Vagina (tissue), 2 donors: ENCODE data around the gene PROB1.
A peak's percentile ranks its signal among the peaks of the same experiment; 100 is the strongest.

Experiments
- POLR2AphosphoS5 ChIP-seq, 2 donors: sonication (generic); formaldehyde crosslinking; IDR thresholded peaks; one replicate each; pipeline ENCODE4 v1.9.0; 2017; ENCODE audit warnings: antibody characterized with exemption in 2 of 2, mild to moderate bottlenecking in 2 of 2, low read depth in 1 of 2; ENCODE audit not compliant: insufficient read depth in 1 of 2
- TF ChIP-seq, protein P1 (sequence below), 3 experiments: fragments of 450-650 bp in 2 of 3; fragments of 200-600 bp in 1 of 3; sonication (generic) in 1 of 3; IDR thresholded peaks; one replicate each; pipeline ENCODE4 v1.5.1; 2017 to 2019; ENCODE audit warnings: antibody characterized with exemption in 3 of 3, mild to moderate bottlenecking in 2 of 3, moderate library complexity in 2 of 3

DNA sequence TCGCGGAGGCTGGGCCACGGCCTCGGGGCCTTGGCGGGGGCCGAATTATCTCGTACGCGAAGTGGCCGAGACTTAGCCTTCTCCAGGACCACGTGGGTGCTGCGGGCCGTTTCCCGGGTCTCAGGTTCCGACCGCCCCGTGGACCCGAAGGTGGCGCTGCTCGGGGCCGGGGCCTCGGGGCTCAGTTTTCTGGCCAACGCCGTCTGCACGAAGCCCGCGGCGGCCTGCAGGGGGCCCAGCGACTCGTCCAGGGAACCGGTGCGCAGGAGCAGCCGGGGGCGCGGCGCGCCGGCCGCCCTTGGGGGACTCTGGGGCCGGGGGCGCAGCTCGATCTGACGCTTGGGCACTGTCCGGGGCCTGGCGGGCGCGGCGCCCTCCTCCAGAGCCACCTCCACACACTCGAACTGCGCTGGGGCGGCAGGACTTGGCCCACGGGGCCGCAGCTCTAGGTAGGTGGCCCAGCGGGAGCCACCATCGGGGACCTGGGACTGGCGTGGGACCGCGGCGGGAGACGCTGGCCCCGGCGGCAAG lies 716 bp downstream of the PROB1 start:
- TF ChIP-seq, protein P1, sequence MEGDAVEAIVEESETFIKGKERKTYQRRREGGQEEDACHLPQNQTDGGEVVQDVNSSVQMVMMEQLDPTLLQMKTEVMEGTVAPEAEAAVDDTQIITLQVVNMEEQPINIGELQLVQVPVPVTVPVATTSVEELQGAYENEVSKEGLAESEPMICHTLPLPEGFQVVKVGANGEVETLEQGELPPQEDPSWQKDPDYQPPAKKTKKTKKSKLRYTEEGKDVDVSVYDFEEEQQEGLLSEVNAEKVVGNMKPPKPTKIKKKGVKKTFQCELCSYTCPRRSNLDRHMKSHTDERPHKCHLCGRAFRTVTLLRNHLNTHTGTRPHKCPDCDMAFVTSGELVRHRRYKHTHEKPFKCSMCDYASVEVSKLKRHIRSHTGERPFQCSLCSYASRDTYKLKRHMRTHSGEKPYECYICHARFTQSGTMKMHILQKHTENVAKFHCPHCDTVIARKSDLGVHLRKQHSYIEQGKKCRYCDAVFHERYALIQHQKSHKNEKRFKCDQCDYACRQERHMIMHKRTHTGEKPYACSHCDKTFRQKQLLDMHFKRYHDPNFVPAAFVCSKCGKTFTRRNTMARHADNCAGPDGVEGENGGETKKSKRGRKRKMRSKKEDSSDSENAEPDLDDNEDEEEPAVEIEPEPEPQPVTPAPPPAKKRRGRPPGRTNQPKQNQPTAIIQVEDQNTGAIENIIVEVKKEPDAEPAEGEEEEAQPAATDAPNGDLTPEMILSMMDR (IDR thresholded peaks at IDR 0.05): peak in 1 of 3 experiments; percentile 29
- no peak for TF ChIP-seq POLR2AphosphoS5 (IDR thresholded peaks at IDR 0.05; ENCODE audit: insufficient read depth in 1 of 2, low read depth in 1 of 2)
